ENCODE results near the gene TMSB4X. TPM values are rescaled to one million over a fixed set of nuclear protein-coding genes. Genes with fewer than 3 reads are reported as not detected.

Gene TMSB4X
- total and polyA plus RNA-seq, 4 donors: 4,686 to 9,527 (median 8,202) TPM

GRCh38 chrX:12991575-12991974, 16.7 kb downstream of the TMSB4X start:
- ATAC-seq (ENCODE audit: insufficient read depth, low FRiP score): no peak
- no peak overlapping the region for H3K27ac ChIP-seq (ENCODE audit: low read depth in 1 of 2, low read length in 1 of 2)
- 90 to 92% methylated on average over 3 of the region's 3 CpGs for WGBS, 2 donors

DNA sequence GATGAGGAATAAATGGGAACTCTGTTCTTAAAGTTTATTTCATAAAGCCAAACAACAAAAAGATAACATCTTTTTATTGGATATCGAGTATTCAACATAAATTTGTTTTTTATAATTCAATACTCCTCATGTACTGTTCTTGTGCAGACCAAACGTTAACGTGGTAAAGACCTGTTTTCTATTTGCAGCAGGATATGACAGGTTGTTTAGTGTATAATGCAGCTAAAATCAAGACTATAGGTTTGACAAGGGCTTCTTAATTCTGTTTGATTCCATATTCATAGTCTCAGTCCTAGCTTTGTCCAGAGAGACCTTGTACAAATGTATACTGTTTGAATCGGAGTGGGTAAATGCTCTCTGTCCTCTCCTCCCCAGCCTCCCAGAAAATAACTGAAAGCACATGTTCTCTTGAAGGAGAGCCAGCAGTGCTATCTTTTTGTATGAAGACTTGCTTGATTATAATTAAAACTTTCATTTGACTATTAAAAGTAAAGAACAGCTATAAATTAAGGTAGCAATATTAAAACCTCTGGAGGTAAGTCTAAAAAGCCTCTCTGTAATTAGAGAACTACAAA, 17.7 kb downstream of the TMSB4X start:
- no peak overlapping the region for H3K27ac ChIP-seq (ENCODE audit: low read depth in 1 of 2, low read length in 1 of 2)

More at GRCh38 chrX:12991575-12991974, 16.7 kb downstream of the TMSB4X start:
- Histone ChIP-seq H3K4me3 (no peak overlapping the region), H3K4me1 (ENCODE audit: control insufficient read depth in 5 of 5, insufficient read depth in 5 of 5, low read length in 5 of 5) (peaks cover 0 to 8% (median 2%) of the 10 kb centered on the region in 5 donors), H3K27me3 (ENCODE audit: control insufficient read depth in 3 of 3, insufficient read depth in 3 of 3, low read length in 2 of 3) (peaks cover 0 to 9% (median 6%) of the 10 kb centered on the region in 3 donors), H3K9me3 (ENCODE audit: control insufficient read depth in 4 of 4, insufficient read depth in 3 of 4, low read length in 3 of 4) (no peaks in the 10 kb centered on the region), H3K9ac (ENCODE audit: insufficient read depth in 1 of 2, low read length in 2 of 2) (no peak overlapping the region), H3K36me3 (ENCODE audit: control insufficient read depth in 4 of 4, insufficient read depth in 4 of 4, low read length in 4 of 4) (no peaks in the 10 kb centered on the region)
- no peak for TF ChIP-seq CTCF (IDR thresholded peaks at IDR 0.05; ENCODE audit: control extremely low read depth, extremely low read depth)
- DNase-seq: no peak

DNA sequence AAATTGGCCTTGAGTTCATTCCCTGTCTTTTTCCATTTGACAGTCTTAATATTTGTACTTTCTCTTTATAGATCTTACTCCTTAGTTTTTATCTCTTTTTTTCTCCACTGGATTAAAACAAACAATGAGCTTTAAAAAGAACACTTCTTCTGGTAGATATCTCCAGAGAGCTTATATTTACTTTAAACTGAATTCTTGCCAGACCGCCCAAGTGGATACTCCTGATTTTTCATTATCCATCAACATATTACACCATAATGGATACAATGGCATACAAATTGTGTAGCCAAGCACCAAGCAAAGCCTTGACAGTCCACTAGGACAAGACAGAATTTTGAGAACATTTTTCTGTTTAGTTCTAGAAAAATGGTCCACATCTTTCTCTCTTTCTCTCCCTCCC, 18.9 kb downstream of the TMSB4X start:
- H3K36me3 ChIP-seq (ENCODE audit: control insufficient read depth in 4 of 4, insufficient read depth in 4 of 4, low read length in 4 of 4): no peaks in the 10 kb centered on the region
- ATAC-seq (ENCODE audit: insufficient read depth, low FRiP score) (no peak), DNase-seq (peak in 2 of 3 donors; percentile 82 to 83)
- H3K4me3 ChIP-seq: no peak overlapping the region
- TF ChIP-seq CTCF (IDR thresholded peaks at IDR 0.05; ENCODE audit: control extremely low read depth, extremely low read depth): no peak
- H3K27ac ChIP-seq (ENCODE audit: low read depth in 1 of 2, low read length in 1 of 2): no peak overlapping the region
- peaks cover 0 to 24% (median 4%) of the 10 kb centered on the region in 5 donors for H3K4me1 ChIP-seq (ENCODE audit: control insufficient read depth in 5 of 5, insufficient read depth in 5 of 5, low read length in 5 of 5)
- H3K9ac ChIP-seq (ENCODE audit: insufficient read depth in 1 of 2, low read length in 2 of 2): no peak overlapping the region
- 43 to 67% methylated on average over 1 of the region's 1 CpG for WGBS, 2 donors
- no peaks in the 10 kb centered on the region for H3K9me3 ChIP-seq (ENCODE audit: control insufficient read depth in 4 of 4, insufficient read depth in 3 of 4, low read length in 3 of 4)
- H3K27me3 ChIP-seq (ENCODE audit: control insufficient read depth in 3 of 3, insufficient read depth in 3 of 3, low read length in 2 of 3): peaks cover 0 to 12% (median 9%) of the 10 kb centered on the region in 3 donors

More for the DNA sequence above, 17.7 kb downstream of the TMSB4X start:
- Histone ChIP-seq H3K4me3 (no peak overlapping the region), H3K36me3 (ENCODE audit: control insufficient read depth in 4 of 4, insufficient read depth in 4 of 4, low read length in 4 of 4) (no peaks in the 10 kb centered on the region), H3K9me3 (ENCODE audit: control insufficient read depth in 4 of 4, insufficient read depth in 3 of 4, low read length in 3 of 4) (no peaks in the 10 kb centered on the region), H3K27me3 (ENCODE audit: control insufficient read depth in 3 of 3, insufficient read depth in 3 of 3, low read length in 2 of 3) (peaks cover 0 to 10% (median 9%) of the 10 kb centered on the region in 3 donors), H3K9ac (ENCODE audit: insufficient read depth in 1 of 2, low read length in 2 of 2) (no peak overlapping the region), H3K4me1 (ENCODE audit: control insufficient read depth in 5 of 5, insufficient read depth in 5 of 5, low read length in 5 of 5) (peaks cover 0 to 13% (median 2%) of the 10 kb centered on the region in 5 donors)
- TF ChIP-seq CTCF (IDR thresholded peaks at IDR 0.05; ENCODE audit: control extremely low read depth, extremely low read depth): no peak
- ATAC-seq (ENCODE audit: insufficient read depth, low FRiP score) (no peak), DNase-seq (peak in 1 of 3 donors; percentile 22)
- WGBS, 2 donors: 72 to 87% methylated on average over 4 of the region's 4 CpGs
